Common myeloid progenitor, CD34-positive (primary cell): ENCODE measurements around the gene JUND.

Source experiments
- CTCF ChIA-PET: fragments of 350-600 bp; sonication (Branson Sonifier 250); formaldehyde crosslinking; loops from one replicate; lab custom pipeline; 2021; ENCODE audit warnings: antibody characterized with exemption; lab: Charles Lee
- POLR2A ChIA-PET: fragments of 350-600 bp; sonication (Branson Sonifier 250); formaldehyde crosslinking; loops from one replicate; lab custom pipeline; 2021; ENCODE audit warnings: antibody characterized with exemption; lab: Charles Lee
- DNase-seq, 3 donors: peaks; one replicate each; pipeline versions ENCODE4 v3.0.0 to v3.0.0-alpha.2; 2013
- H3K27ac ChIP-seq, 2 experiments: 1 replicate in 1 of 2; 2 replicates in 1 of 2; pipeline ENCODE4 v1.7.0; 2013; ENCODE audit warnings: inconsistent platforms in 2 of 2, low read length in 2 of 2, mild to moderate bottlenecking in 2 of 2, low read depth in 1 of 2, moderate library complexity in 1 of 2; ENCODE audit not compliant: severe bottlenecking in 2 of 2, insufficient read depth in 1 of 2, poor library complexity in 1 of 2
- H3K27me3 ChIP-seq, 5 experiments: replicated peaks in 2 of 5; 1 replicate in 3 of 5; 2 replicates in 2 of 5; pipeline versions ENCODE4 v1.6.1 to v1.7.0; 2013; ENCODE audit warnings: low read length in 4 of 5, mild to moderate bottlenecking in 2 of 5, moderate library complexity in 2 of 5, inconsistent platforms in 1 of 5; ENCODE audit not compliant: insufficient read depth in 5 of 5, control insufficient read depth in 4 of 5
- H3K36me3 ChIP-seq, 4 experiments: 1 replicate in 2 of 4; 2 replicates in 2 of 4; pipeline versions ENCODE4 v1.6.1 to v1.7.0; 2013; ENCODE audit warnings: low read length in 3 of 4, control low read depth in 1 of 4, mild to moderate bottlenecking in 1 of 4; ENCODE audit not compliant: control insufficient read depth in 4 of 4, insufficient read depth in 4 of 4
- H3K4me1 ChIP-seq, 4 experiments: 1 replicate in 3 of 4; 2 replicates in 1 of 4; pipeline versions ENCODE4 v1.6.1 to v1.7.1; 2013; ENCODE audit warnings: low read length in 3 of 4, mild to moderate bottlenecking in 3 of 4, control low read depth in 1 of 4, inconsistent platforms in 1 of 4, moderate library complexity in 1 of 4; ENCODE audit not compliant: control insufficient read depth in 4 of 4, insufficient read depth in 4 of 4; ENCODE audit errors: control extremely low read depth in 1 of 4
- H3K4me3 ChIP-seq, 7 experiments: 1 replicate in 4 of 7; 2 replicates in 3 of 7; pipeline versions ENCODE4 v1.5.1 to v1.7.0; 2013; ENCODE audit warnings: mild to moderate bottlenecking in 7 of 7, low read length in 6 of 7, moderate library complexity in 6 of 7, inconsistent platforms in 2 of 7, low read depth in 2 of 7, control low read depth in 1 of 7; ENCODE audit not compliant: insufficient read depth in 4 of 7, control insufficient read depth in 1 of 7; ENCODE audit errors: extremely low read depth in 1 of 7
- H3K9me3 ChIP-seq, 5 experiments: 1 replicate in 4 of 5; 2 replicates in 1 of 5; pipeline versions ENCODE4 v1.6.1 to v1.7.1; 2013; ENCODE audit warnings: low read length in 4 of 5, mild to moderate bottlenecking in 2 of 5, inconsistent platforms in 1 of 5, low read depth in 1 of 5, moderate library complexity in 1 of 5; ENCODE audit not compliant: control insufficient read depth in 4 of 5, insufficient read depth in 2 of 5; ENCODE audit errors: control extremely low read depth in 1 of 5
- WGBS: methylation state at CpG from one replicate; pipeline ENCODE4 v1.1.5; 2013; ENCODE audit not compliant: insufficient coverage; 5-methylcytosine and 5-hydroxymethylcytosine counted together

Gene JUND

DNA sequence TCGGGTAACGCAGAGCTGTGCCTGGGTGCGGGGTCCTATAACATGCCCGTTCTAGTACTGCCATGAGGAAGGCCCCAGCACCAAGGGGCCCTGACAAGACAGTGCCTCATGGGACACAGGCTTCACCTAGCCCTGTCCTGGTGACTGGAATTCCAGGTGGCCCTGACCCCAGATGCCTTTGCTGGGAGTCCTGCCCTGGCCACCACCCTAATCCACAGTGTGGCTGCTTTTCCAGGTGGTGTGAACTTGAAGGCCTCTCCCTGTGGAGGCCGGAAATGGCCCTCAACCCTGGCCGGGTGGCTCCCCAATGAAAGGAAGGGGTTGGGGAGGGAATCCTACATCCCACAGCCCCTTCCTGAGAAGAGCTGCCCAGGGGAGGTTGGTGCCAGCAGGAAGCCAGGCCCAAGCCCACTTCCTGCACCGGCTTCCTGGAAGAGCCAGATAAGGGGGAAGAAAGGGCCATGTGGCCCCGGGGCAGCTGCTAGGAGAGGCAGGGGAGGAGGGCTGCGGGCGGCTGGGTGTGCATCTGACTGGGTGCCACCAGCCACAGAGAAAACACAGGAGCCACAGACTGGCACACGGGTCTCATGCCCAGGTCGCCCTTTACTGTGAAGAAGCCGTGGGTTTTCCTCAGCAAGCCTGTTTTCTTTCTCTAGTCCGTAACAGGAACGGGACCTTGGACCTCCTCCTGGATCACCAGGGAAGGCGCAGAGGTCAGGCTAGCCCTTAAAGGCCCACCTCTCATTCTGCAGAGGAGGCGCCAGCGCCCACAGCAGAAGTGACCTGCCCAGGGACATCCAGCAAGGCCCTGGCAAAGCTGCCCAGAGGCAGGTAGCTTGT is 36.8 kb upstream of the JUND start:
- no peaks in the 10 kb centered on the region for H3K27me3 ChIP-seq
- ChIA-PET CTCF (interaction anchor here (1.2 to 17.7 kb wide), 7 partner anchors 10 to 92 kb away, joined by 3 to 354 read pairs (median 9); partner anchors contain the start of genes IQCN and JUND), POLR2A (interaction anchor here (0.9 to 10.1 kb wide), 4 partner anchors 13 to 39 kb away, joined by 3 to 217 read pairs (median 15); partner anchors contain the start of gene JUND)
- H3K9me3 ChIP-seq = no peaks in the 10 kb centered on the region
- 7% methylated on average over 18 of the region's 18 CpGs for WGBS
- H3K4me3 ChIP-seq = peak overlapping the region in 5 of 7 experiments; percentile 40 to 69 (median 52)
- peaks cover 11 to 69% (median 63%) of the 10 kb centered on the region in 4 experiments for H3K4me1 ChIP-seq
- H3K36me3 ChIP-seq = peaks cover 0 to 24% (median 3%) of the 10 kb centered on the region in 4 experiments
- peak overlapping the region; percentile 78 to 88 for H3K27ac ChIP-seq
- DNase-seq = peak; percentile 85 to 92 (median 85)

DNA sequence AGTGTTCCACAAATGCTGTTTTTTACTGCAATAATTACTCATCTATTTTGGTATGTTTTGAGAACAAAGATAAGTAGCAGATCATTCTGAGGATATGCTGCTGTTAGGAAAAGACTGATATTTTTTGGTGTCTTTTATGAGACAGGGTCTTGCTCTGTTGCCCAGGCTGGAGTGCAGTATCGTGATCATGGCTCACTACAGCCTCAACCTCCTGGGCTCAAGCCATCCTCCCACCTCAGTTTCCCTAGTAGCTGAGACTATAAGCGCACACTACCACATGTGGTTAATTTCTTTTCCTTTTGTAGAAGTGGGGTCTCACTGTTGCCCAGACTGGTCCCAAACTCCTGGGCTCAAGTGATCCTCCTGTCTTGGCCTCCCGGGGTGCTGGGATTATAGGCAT is 32.0 kb upstream of the JUND start:
- Histone ChIP-seq H3K4me3 (no peak overlapping the region), H3K27ac (no peak overlapping the region), H3K9me3 (no peaks in the 10 kb centered on the region), H3K27me3 (no peaks in the 10 kb centered on the region), H3K36me3 (peaks cover 2 to 64% (median 33%) of the 10 kb centered on the region in 4 experiments), H3K4me1 (peaks cover 3 to 35% (median 24%) of the 10 kb centered on the region in 4 experiments)
- ChIA-PET POLR2A (interaction anchor here (0.6 kb wide), 1 partner anchor 104 kb away, joined by 3 read pairs; no protein-coding TSS in a partner anchor), CTCF (interaction anchor here (1.1 to 1.5 kb wide), 3 partner anchors 9 to 32 kb away, joined by 3 read pairs; partner anchors contain the start of gene JUND)
- 94% methylated on average over 2 of the region's 3 CpGs for WGBS
- no peak for DNase-seq

DNA sequence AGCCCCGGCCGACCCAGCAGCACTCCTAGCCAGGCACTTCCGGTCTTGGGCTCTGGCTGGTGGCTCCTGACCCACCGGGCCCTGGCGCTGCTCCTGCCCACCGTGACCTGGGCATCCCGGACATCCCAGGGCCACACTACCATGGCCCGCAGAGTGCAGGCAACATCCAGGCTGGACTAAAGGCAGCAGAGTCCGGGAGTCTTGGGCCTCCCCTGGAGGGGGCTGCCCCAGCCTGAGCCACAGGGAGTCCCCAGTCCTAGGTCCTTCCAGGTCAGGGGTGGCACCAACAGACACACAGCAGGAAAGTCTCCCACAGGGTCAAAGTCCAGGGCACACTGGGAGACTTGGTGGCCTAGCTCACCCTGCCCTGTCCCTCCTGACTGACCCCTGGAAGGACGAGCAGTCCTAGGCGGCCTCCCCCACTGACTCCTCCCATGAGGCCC is 30.7 kb upstream of the JUND start:
- H3K27me3 ChIP-seq = no peaks in the 10 kb centered on the region
- WGBS = 87% methylated on average over 9 of the region's 11 CpGs
- H3K4me1 ChIP-seq = peaks cover 0 to 28% (median 13%) of the 10 kb centered on the region in 4 experiments
- H3K9me3 ChIP-seq = no peaks in the 10 kb centered on the region
- peak overlapping the region in 1 of 2 experiments; percentile 22 for H3K27ac ChIP-seq
- DNase-seq = no peak
- peaks cover 2 to 77% (median 38%) of the 10 kb centered on the region in 4 experiments for H3K36me3 ChIP-seq
- no peak overlapping the region for H3K4me3 ChIP-seq
- CTCF ChIA-PET = interaction anchor here (1.1 to 1.5 kb wide), 2 partner anchors 16 to 31 kb away, joined by 3 read pairs; partner anchors contain the start of gene JUND
- POLR2A ChIA-PET = no interaction called here

GRCh38 chr19:18311502-18312091 is 30.2 kb upstream of the JUND start:
- Histone ChIP-seq H3K27ac (peak overlapping the region in 1 of 2 experiments; percentile 22), H3K4me3 (no peak overlapping the region), H3K9me3 (no peaks in the 10 kb centered on the region), H3K36me3 (peaks cover 3 to 81% (median 40%) of the 10 kb centered on the region in 4 experiments), H3K4me1 (peaks cover 0 to 24% (median 9%) of the 10 kb centered on the region in 4 experiments), H3K27me3 (no peaks in the 10 kb centered on the region)
- CTCF ChIA-PET = interaction anchor here (1.3 kb wide), 1 partner anchor 9 kb away, joined by 4 read pairs; no protein-coding TSS in a partner anchor
- DNase-seq = no peak
- POLR2A ChIA-PET = no interaction called here
- WGBS = 88% methylated on average over 18 of the region's 22 CpGs

DNA sequence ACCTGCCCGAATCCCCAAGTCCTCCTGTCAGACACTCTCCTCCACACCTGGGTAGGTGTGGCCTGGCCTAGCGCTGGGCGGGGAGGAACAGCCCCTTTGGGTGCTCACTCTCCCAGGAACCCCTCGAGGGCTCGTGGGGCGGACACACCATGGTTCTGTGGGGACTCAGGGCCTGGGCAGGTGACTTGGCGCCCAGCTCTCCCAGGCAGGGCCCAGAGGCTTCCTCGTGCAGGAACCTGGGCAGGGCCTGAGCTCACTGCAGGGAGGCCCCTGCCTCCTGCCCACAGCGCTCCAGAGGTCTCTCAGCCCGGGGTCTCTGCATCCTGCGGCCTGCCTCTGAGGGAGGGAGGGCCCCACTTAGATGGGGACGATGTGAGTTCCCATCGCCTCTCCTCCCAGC is 29.5 kb upstream of the JUND start:
- ChIA-PET POLR2A (no interaction called here), CTCF (interaction anchor here (1.3 kb wide), 3 partner anchors 10 to 30 kb away, joined by 3 to 4 read pairs (median 4); partner anchors contain the start of gene JUND)
- Histone ChIP-seq H3K9me3 (no peaks in the 10 kb centered on the region), H3K4me1 (peaks cover 0 to 18% (median 8%) of the 10 kb centered on the region in 4 experiments), H3K27ac (no peak overlapping the region), H3K4me3 (no peak overlapping the region), H3K27me3 (no peaks in the 10 kb centered on the region), H3K36me3 (peaks cover 3 to 86% (median 42%) of the 10 kb centered on the region in 4 experiments)
- 93% methylated on average over 12 of the region's 13 CpGs for WGBS
- DNase-seq = no peak

DNA sequence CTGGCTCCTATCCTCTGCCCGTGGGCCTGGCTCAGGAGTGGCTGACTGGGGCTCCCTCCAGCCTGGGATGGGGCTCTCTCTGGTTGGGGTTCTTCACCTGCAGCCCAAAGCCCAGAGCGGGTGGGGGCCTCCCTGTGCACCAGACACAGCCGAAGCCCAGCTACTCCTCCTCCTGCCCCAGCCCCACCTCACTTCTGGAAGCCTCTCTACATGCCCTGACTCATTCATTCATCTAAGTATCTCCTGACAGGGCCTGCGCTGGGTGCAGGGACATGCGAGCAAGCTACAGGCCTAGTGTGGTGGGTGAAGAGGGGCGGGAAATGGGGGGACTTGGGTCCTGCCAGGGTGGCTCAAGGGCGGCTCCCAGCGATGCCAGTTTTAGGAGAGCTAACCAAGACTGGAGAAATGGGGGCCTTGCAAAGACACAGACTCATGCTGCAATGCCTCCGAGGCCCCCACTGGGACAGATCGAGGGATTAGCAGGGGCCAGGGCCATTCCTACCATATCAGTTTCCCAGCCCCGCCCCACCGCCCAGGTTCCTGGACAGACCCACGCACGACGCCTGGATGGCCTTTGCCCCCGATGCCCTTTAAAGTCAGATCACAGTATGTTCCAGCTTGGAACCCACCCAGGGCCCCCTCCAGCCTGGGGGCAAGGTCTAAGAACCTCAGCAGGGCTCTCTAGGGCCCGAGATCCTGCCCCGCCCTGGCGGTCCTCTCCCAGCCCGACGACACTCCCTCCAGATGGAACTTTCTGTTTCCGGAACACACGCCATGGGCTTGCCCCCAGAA is 28.9 kb upstream of the JUND start:
- H3K4me3 ChIP-seq = no peak overlapping the region
- H3K27me3 ChIP-seq = no peaks in the 10 kb centered on the region
- peaks cover 3 to 84% (median 42%) of the 10 kb centered on the region in 4 experiments for H3K36me3 ChIP-seq
- no peak for DNase-seq
- ChIA-PET CTCF (interaction anchor here (1.3 kb wide), 3 partner anchors 10 to 29 kb away, joined by 3 to 4 read pairs (median 4); partner anchors contain the start of gene JUND), POLR2A (no interaction called here)
- peaks cover 0 to 22% (median 12%) of the 10 kb centered on the region in 4 experiments for H3K4me1 ChIP-seq
- WGBS = 97% methylated on average over 20 of the region's 23 CpGs
- H3K27ac ChIP-seq = no peak overlapping the region
- no peaks in the 10 kb centered on the region for H3K9me3 ChIP-seq
